CD1c-positive myeloid dendritic cell (primary cell): ENCODE results near the gene IRF7.

ENCODE experiments used
- DNase-seq: peaks from one replicate; pipeline ENCODE4 v3.0.0-alpha.2; 2016; ENCODE audit errors: extremely low spot score

Gene IRF7

DNA sequence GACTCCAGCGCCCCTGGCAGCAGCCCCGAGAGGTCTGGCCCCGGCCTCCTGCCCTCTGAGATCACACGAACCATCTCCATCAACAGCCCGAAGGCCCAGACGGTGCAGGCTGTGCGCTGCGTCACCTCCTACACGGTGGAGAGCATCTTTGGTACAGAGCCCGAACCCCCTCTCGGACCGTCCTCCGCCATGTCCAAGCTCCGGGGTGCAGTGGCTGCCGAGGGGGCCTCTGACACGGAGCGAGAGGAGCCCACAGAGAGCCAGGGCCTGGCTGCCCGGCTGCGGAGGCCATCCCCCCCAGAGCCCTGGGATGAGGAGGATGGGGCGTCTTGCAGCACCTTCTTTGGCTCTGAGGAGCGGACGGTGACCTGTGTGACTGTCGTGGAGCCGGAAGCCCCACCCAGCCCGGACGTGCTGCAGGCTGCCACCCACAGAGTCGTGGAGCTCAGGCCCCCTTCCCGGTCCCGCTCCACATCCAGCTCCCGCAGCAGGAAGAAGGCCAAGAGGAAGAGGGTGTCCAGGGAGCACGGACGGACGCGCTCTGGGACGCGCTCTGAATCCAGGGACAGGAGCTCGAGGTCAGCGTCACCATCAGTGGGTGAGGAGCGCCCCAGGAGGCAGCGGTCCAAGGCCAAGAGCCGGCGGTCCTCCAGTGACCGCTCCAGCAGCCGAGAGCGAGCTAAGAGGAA is 7.6 kb downstream of the IRF7 start:
- no peak for DNase-seq

DNA sequence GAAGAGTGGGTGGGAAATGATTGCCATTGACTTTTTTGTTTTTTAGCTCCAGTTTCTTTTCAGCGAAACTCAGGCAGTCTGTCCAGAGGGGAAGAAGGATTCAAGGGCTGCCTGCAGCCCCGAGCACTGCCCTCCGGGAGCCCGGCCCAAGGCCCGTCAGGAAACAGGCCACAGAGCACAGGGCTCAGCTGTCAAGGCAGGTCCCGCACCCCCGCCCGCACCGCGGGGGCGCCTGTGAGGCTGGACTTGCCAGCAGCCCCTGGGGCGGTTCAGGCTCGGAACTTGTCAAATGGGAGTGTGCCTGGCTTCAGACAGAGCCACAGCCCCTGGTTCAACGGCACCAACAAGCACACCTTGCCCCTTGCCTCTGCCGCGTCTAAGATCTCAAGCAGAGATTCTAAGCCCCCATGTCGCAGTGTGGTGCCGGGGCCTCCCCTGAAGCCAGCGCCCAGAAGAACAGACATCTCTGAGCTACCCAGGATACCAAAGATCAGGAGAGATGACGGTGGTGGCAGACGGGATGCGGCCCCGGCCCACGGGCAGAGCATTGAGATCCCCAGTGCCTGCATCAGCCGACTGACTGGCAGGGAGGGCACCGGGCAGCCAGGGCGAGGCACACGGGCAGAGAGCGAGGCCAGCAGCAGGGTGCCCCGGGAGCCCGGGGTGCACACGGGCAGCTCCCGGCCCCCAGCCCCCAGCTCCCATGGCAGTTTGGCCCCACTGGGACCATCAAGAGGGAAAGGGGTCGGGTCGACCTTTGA is 8.6 kb downstream of the IRF7 start:
- DNase-seq = no peak

DNA sequence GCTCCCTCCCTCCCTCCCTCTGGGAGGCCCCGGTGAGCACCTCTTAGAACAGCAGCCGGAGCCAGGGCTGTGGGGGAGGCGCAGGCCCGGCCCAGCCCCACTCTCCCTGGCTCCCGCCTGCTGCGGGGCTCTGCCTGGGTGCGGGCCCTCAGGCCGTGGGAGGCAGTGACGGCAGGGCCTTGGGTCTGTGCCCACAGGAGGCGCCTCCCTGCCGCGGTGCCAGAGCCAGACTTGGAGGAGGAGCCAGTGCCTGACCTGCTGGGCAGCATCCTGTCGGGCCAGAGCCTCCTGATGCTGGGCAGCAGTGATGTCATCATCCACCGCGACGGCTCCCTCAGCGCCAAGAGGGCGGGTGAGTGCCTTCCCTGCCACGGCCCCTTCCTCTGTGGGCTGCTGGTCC is 9.5 kb downstream of the IRF7 start:
- DNase-seq = no peak

DNA sequence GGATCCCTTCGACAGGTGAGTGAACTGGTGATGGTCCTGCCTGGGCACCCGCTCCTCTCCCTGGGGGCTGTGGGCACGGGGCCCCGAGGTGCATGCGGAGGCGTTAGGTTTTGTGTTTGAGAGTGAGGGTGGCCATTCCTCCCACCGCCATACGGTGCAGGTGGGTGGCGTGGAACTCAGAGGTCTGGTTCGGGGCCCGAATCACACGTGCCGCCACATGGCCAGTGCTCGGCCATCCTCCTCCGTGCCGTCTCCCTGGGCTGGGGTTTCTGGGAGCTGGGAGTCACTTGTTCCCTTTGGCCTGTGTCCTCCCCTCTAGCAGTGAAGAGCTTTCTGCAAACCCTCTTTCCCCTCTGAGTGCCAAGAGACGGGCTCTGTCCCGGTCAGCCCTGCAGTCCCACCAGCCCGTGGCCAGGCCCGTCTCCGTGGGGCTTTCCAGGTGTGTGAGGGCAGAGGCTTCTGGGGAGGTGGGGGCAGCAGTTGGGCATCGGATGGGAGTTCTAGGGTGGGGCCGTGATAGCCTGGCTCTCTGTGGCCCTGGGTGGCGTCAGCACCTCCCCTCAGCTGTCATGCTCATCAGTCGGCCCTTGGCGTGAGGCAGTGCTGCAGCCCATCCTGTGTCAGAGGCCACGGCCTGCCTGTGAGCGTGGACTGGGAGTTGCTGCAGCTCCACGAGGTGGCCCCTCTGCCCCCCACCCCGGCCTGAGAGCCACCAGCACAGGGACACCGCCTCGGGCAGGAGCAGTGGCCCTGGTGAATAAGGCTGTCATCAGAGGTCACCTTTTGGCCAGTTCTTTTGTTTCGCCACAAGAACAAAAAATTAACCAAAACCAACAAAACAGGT is 10.2 kb downstream of the IRF7 start:
- no peak for DNase-seq

DNA sequence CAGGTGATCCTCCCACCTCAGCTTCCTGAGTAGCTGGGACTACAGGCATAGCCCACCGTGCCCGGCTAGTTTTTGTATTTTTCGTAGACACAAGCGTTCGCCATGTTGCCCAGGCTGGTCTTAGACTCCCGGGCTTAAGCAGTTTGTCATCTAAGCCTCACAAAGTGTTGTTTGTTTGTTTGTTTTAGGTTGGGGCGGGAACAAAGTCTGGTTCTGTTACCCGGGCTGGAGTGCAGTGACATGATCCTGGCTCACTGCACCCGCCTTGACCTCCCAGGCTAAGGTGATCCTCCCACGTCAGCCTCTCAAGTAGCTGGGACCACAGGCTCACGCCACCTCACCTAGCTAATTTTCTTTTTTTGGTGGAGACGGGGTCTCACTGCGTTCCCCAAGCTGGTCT is 12.6 kb downstream of the IRF7 start:
- no peak for DNase-seq

DNA sequence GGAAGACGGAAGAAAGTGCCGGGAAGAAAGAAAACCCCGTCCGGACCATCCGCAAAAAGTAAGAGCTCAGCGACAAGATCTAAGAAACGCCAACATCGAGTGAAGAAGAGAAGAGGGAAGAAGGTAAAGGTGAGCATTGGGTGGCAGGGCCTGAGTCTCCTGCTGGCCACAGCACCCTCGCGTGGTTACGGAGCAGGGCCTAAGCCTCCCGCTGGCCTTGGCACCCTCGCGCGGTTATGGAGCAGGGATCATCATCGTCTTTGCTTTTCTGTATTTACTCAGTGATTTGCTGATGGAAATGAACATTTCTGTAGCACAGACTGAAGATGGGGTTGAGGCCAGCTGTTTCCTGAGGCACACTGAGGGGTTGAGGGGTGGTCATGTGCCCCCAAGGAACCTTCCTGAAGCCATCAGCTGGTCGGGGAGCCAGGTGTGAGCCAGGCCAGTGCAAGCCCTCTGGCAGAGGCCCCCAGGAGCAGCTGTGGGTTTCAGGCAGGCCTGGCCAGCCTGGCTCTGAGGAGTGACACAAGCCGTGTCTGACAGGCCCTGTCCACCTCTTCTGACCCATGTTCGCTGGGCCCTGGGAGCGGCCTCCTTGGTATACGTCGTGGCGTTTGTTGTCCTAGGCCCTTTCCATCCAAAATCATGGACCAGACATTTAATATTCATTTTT is 14.0 kb downstream of the IRF7 start:
- no peak for DNase-seq

DNA sequence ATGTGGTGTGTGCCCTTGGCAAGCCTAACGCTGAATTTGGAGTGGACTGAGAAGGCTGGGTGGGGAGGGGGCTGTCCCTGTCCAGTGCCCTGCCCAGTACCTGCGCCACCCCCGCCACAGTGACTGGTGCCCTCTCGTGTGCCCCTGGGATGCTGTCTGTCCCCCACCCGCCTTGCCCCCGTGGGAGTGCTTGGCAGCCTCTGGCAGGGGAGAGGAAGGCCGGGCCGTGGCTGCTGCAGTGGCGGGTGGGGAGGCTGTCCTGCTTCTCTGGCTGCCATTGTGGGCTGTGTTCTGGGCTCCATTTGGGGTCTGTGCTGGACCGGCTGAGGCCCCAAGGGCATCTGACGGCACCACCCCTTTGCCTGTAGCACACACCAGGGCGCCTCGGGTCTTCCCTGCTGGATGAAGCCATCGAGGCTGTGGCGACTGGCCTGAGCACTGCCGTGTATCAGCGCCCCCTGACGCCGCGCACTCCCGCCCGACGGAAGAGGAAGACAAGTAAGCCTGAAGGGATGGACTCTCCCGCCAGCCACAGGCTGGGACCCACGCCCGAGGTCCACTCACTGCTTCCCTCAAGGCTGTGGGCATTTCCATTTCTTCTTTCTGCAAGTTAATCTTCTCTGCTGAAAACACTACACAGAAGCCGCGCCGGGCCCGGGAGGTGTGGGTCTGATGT is 17.6 kb downstream of the IRF7 start:
- DNase-seq = no peak

DNA sequence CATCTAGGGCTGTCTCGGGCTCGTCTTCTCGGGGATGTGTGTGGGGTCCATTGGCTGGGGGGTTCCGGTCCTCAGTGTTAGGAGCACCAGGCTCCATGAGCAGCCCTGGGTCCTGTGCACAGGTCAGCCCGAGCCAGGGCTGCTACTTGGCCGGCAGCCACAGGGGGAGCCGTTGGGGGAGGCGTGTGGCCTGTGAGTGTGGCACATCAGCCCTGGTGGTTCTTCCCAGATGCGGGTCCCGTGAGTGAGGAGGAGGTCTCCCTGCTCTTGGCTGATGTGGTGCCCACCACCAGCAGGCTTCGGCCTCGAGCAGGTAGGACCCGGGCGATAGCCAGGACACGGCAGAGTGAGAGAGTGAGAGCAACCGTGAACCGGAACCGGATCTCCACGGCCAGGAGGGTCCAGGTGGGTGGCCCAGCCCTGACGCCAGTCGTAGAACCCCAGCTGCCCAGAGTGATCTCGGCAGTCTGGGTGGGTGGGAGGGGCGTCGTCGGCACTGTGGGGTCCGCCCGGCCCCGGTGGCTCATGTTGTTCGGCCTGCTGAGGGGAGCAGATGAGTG is 18.5 kb downstream of the IRF7 start:
- no peak for DNase-seq

DNA sequence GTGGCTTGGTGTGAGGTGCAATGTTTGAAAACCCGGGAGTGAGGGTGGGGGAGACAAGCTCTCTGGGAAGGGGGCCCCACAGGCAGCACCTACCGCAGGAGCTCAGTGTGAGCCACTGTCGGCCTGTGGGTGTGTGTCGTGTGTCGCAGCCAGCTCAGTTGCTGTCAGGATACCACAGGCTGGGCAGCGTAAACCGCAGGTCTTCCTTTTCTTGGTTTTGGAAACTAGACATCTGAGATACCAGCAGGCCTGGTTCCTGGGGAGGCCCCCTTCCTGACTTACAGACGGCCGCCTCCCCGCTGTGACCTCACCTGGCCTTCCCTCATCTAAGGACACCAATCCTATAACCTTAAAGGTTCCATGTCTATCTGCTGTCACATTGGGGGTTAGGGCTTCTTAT is 19.4 kb downstream of the IRF7 start:
- DNase-seq = no peak

DNA sequence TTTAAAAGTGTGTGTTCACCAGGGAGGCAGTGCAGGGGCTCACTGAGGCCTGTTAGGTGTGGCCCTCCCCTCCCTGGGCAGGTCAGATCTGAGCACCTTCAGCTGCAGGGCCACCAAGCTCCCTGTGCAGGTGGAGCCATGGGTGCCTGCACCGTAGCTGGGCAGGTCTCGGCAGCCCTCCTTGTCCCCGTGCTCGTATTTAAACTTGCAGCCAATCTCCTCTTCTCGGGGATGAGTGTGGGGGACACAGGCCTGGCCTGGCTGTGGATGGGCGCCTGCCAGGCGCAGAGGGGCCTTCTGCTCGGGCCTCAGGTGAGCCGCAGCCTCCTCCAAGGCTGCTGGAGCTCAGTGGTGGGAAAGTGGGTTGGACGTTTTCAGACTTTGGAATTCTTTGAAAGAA is 20.4 kb downstream of the IRF7 start:
- no peak for DNase-seq

DNA sequence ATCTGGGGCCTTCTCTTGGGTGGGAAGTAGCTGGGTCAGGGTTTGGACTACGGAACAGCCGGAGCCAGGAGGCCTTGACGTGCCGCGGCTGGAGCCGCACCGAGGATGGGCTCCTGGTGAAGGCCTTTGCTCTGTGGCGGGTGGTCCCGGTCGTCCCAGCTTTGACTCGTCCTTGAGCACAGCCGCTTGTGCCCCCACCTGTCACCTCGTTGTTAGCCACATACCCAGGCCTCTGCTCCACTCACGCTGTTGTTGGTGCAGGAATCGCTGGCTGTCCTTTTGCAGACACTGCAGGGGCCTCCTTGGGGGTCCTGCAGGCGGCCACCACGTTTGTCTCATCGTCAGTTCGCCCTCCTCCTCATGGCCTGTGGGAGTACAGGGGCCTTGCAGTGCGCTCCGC is 22.4 kb downstream of the IRF7 start:
- DNase-seq = no peak

DNA sequence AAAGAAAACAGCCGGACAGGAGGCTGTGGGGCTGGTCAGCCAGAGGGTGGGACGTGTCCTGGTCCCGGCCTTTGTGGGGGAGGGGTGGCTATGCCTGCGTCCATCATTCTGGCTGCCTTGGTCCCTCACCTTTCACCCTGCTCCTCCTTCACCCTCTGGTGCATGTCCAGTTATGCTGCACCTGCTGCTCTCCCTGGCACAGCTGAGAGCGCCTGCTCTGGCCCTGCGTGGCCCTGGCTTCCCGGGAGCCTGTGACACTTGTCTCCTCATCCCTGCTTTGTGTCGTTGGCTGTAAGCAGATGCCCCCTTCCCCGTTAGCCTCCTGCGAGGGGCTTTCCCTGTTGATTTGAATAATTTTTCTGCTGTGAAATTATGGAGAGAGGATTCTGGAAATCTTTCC is 22.8 kb downstream of the IRF7 start:
- DNase-seq = no peak

DNA sequence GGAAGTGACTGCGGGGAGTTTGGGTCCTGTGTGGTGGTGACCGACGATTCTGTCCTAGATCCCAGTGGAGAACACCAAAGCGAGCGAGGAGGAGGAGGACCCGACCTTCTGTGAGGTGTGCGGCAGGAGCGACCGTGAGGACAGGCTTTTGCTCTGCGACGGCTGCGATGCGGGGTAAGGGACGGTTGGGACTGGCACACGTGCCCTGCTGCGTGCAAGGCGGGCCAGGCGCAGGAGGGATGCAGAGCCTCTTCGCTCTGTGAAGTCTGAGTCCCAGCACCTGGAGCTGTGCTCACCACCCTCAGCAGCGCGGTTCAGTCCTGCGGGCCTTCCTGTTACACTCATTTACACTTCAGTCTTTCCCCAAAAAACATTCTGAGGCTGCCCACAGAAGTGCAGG is 23.2 kb downstream of the IRF7 start:
- DNase-seq = no peak

DNA sequence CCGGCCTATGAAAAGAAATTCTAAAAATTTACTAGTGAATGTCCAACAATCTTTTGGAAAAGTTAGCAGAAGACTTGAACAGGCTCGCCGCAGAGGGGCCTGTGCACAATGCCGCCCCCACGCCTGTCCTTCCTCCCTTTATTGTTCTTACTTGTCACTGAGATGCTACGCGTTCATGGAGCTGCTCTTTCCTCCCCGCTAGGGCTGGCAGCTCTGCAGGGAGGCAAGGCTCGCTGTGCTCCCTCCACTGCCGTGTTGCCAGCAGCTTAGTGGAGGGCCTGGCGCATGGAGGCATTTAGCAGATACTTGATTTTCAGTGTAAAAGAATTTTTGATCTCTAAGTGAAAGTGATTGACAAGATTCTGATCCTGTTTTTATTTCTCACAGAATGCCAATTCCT is 24.8 kb downstream of the IRF7 start:
- no peak for DNase-seq

DNA sequence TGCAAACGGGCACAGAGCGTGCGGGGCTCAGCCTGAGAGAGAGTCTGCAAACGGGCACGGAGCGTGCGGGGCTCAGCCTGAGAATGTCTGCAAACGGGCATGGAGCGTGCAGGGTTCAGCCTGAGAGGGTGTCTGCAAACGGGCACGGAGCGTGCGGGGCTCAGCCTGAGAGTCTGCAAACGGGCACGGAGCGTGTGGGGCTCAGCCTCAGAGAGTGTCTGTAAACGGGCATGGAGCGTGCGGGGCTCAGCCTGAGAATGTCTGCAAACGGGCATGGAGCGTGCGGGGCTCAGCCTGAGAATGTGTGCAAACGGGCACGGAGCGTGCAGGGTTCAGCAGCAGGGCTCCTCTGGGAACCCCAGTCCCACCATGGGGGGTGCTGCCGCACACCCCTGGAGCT is 26.0 kb downstream of the IRF7 start:
- DNase-seq = no peak

DNA sequence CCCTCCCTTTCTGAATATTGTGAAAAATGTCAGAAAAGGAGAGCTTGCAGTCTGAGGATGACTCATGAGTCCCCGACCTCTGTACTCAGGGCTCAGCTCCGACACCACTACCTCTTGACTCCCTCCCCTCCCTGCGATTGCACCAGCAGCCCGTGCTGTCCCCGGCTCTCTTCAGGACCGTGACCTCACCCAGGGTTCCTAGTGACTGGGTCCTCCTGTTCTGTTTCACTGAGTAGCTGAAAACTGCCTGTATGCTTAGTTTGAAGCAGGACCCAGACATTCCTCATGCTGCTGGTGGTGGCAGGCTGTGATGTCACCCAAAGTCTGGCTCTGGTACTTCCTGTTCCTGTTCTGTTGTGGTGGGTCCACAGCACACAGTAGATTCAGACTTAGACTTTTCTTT is 27.8 kb downstream of the IRF7 start:
- peak; percentile 90 for DNase-seq

DNA sequence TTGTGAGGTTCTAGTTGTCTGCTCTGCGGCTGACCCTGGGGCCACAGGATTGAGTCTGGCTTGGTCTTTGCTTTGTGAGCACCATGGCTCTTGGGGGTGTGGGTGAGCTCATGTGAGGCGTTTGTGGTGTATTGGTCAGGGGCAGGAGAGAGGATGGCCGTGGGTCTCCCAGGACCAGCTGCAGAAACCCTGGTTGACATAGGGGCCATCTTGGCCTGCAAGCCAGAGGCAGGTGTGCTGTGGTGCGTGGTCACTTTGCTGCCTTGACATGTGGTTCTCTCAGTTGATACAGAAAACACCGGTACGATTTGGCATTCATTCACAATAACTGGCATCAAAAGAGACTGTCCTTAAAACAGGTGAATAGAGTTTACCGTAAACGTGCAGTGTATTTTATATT is 28.2 kb downstream of the IRF7 start:
- DNase-seq = no peak

DNA sequence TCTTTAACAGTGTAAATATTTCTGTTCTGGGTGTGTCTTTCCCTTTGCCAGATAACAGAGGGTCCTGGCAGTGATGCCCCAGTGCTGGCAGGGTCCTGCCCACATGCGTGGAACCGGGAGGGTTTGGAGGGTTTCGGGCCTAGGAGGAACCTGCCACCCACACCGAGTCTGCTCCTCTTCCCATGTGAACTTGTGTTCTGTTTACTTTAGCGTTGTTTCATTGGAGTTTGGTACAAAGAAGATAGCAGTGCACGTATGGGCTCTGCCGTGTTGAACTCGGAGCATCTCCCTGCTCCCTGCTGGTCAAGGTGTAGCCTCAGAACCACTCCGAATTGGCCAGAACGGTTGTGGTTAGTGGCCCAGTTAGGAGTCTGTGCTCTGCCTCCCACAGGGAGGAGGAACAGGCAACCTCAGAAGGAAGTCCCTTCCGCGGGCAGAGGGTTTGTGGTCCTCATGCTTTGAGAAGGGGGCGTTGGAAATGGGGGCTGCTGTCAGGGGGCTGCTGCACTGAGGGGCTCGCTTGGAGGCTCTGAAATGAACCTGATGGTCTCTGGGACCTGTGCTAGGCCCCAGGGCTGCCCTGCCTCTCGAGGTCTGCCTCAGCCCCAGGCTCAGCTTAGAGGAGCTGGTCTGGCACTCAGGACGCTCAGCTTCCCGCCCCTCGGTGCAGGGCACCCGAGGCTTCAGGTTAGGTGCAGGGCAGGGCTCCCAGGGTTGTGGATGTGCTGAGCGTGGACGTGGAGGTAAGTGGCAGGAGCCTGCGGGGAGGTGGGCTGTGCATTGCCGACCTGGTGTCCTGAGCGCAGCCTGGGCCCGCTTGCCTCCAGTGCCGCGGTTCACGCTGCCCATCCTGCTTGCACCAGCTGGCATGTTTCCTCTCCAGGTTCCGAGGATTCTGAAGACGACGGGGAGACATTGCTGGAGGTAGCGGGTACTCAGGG is 29.1 kb downstream of the IRF7 start:
- DNase-seq = peak; percentile 58

DNA sequence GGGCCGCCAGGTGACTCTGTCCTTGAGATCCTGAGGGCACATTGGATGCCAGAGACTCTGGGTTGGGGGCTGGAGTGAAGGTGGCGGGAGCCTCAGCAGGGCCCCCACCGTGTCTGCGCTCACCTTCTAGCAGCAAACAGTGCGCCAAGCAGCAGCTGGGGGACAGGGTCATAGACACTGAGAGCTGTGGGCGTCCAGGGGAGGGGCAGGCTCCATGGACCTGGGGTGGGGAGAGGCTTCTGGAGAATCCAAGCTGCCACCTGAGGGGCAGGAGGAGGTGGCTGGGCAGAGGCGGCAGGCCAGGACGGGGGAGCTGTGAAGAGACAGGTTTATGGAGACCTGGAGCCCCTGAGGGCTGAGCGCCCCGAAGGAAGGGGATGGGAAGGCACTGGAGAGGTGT is 31.5 kb downstream of the IRF7 start:
- no peak for DNase-seq

DNA sequence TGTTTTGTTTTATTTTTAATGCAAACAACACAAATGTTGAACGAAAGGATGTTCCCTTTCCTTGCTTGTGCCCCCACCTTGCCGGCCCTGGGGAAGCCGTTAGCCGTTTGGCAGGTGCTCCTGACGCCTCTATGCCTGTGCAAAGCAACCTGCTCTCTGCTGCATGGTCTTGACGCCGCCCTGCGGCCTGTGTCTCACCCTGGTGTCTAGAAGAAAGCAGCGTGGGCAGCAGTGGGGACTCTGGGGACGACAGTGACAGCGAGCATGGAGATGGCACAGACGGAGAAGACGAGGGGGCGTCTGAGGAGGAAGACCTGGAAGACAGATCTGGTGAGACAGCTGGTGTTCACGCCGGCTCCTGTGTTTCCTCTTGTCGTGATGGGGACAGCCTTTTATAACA is 34.0 kb downstream of the IRF7 start:
- no peak for DNase-seq
